Activated CD8-positive, alpha-beta memory T cell treated with anti-CD3 and anti-CD28 coated beads, Interleukin-2, amount 10 ng/mL, durations not matched to agents 7 days and 5 days (primary cell): ENCODE data around the gene CYP3A7. TPM values are rescaled to one million over a fixed set of nuclear protein-coding genes. Genes with fewer than 3 reads are reported as not detected.
"Not testable (repeated sequence)": the region's sequence is repeated elsewhere in the genome, so short reads cannot be mapped to it uniquely, and the experiment has no call there.

ENCODE experiments used
- ATAC-seq: fragments of 150-1000 bp; cut with Tn5 transposase; one replicate; pipeline ENCODE4 v1.10.0; 2021; ENCODE audit warnings: moderate library complexity
- CTCF ChIA-PET: fragments of 350-600 bp; sonication (Branson Sonifier 250); formaldehyde crosslinking; loops from one replicate; lab custom pipeline; 2021; ENCODE audit warnings: antibody characterized with exemption; lab: Charles Lee
- DNase-seq: peaks from one replicate; pipeline ENCODE4 v3.0.0-alpha.2; 2020
- H3K27ac Mint-ChIP-seq: one replicate; pipeline ENCODE4 v1.8.0; 2021; ENCODE audit warnings: mild to moderate bottlenecking, mixed read lengths
- H3K27me3 Mint-ChIP-seq: one replicate; pipeline ENCODE4 v1.8.0; 2021; ENCODE audit warnings: mixed read lengths
- H3K36me3 Mint-ChIP-seq: one replicate; pipeline ENCODE4 v1.8.0; 2021; ENCODE audit warnings: mild to moderate bottlenecking, mixed read lengths
- H3K4me1 Mint-ChIP-seq: one replicate; pipeline ENCODE4 v1.8.0; 2021; ENCODE audit warnings: mixed read lengths
- H3K4me3 Mint-ChIP-seq: one replicate; pipeline ENCODE4 v1.8.0; 2021; ENCODE audit warnings: mild to moderate bottlenecking, moderate library complexity, mixed read lengths
- H3K9me3 Mint-ChIP-seq: one replicate; pipeline ENCODE4 v1.8.0; 2022; ENCODE audit warnings: low read depth, mixed read lengths
- total RNA-seq, 2 experiments: library from RNA; stranded (reverse); gene quantifications; one replicate each; pipeline ENCODE4 v1.2.3, GENCODE V29; 2021

Gene CYP3A7
- total RNA-seq, 2 experiments from 2014 or later, result not detected

DNA sequence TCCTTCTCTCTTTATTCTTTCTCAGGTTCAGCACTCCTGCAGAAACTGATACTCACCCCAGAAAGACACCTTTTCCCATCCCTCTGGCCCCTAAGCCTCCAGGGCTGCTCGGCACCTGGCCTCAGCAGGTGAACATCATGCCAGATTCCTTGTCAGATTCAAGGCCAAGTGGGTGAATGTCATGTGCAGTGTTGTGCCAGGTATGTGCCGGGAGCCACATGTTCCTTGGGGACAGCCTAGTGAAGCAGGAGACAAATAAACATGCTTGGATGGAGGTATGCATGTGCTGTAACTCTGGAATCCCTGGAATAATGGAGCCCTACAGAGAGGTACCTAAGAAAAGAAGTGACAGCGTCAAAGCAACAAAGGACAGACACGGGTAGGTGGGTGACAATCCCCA, 1.7 kb upstream of the CYP3A7 start:
- H3K4me1 Mint-ChIP-seq, H3K36me3 Mint-ChIP-seq, DNase-seq, H3K9me3 Mint-ChIP-seq, H3K27me3 Mint-ChIP-seq, ATAC-seq, H3K4me3 Mint-ChIP-seq, CTCF ChIA-PET, H3K27ac Mint-ChIP-seq: not testable (repeated sequence)

DNA sequence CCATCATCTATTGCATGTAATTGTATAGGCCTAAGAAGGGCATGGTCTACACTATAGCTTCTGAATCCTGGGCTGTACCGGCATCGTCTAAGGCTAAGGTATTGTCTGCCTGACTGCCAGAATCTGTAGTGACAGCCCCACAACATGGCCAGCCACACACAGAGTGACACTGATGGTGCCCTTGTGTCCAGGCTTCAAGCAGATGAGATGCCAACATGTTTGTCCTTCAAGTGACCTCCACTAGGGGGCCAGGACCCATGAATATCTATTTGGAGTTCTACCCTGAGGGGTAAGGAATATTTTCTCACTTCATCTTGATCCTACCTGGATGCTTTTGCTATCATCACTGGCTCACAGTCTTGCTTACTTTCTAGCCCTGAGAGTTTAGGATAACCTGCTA, 1.5 kb downstream of the CYP3A7 start:
- Mint-ChIP-seq H3K27ac (no peak overlapping the region), H3K4me3 (no peak overlapping the region), H3K9me3 (no peaks in the 10 kb centered on the region), H3K27me3 (no peaks in the 10 kb centered on the region), H3K36me3 (peaks cover 2% of the 10 kb centered on the region), H3K4me1 (peaks cover 8% of the 10 kb centered on the region)
- CTCF ChIA-PET, result no interaction called here
- DNase-seq, result no peak
- no peak for ATAC-seq

DNA sequence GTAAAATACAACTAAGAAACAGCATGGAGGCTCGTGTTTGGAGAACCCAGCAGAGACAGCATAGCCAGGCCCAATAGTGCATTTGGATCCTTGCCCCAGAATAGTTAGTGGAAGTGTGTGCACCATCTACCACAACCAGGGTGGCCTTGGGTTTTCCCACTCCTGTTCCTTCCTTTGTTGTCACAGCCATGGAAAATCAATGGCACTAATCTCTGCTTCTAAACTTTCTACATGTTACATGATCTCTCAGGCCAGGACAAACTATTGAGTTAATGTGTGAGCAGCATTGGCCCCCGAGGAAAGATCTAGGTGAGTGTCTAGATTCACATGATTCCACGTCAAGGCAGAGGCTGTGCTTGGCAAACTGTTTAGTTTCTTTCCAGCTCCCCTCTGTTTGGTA, 2.0 kb downstream of the CYP3A7 start:
- no peak for ATAC-seq
- H3K9me3 Mint-ChIP-seq, result no peaks in the 10 kb centered on the region
- no peak overlapping the region for H3K27ac Mint-ChIP-seq
- DNase-seq, result no peak
- no peaks in the 10 kb centered on the region for H3K27me3 Mint-ChIP-seq
- peaks cover 5% of the 10 kb centered on the region for H3K4me1 Mint-ChIP-seq
- CTCF ChIA-PET, result no interaction called here
- H3K4me3 Mint-ChIP-seq, result no peak overlapping the region
- H3K36me3 Mint-ChIP-seq, result peaks cover under 1% of the 10 kb centered on the region

DNA sequence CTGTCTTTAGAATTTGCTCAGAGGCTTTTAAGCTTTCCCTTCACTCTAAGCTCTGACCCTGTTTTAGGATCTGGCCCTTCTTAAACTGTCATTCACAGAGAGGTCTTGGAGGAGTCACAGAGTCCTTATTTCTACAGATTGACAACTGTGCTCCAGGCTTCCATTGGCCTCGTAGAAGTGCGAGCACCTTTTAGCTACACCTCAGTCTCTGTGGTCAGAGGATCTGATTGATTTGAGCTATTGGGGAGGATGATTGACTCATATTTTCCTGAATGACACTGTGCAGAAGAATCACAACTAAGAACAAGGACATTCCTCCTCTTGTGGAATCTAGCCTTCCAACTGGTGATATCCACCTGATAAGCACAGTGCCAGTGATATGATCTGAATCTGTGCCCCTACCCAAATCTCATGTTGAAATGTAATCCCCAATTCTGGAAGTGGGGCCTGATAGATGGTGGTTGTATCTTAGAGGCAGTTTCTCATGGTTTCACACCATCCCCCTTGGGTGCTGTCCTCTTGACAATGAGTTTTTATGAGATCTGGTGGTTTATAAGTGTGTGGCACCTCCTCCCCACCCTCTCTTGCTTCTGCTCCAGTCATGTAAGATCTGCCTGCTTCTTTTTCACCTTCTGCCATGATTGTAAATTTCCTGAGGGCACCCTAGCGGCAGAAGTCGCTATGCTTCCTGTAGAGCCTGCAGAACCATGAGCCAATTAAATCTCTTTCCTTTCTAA, 3.2 kb downstream of the CYP3A7 start:
- ATAC-seq (peak; percentile 16), DNase-seq (no peak)
- Mint-ChIP-seq H3K4me1 (no peaks in the 10 kb centered on the region), H3K4me3 (no peak overlapping the region), H3K27ac (no peak overlapping the region), H3K9me3 (no peaks in the 10 kb centered on the region), H3K27me3 (no peaks in the 10 kb centered on the region), H3K36me3 (no peaks in the 10 kb centered on the region)
- CTCF ChIA-PET, result interaction anchor here (0.6 kb wide), 1 partner anchor 362 kb away, joined by 4 read pairs; no protein-coding TSS in a partner anchor

DNA sequence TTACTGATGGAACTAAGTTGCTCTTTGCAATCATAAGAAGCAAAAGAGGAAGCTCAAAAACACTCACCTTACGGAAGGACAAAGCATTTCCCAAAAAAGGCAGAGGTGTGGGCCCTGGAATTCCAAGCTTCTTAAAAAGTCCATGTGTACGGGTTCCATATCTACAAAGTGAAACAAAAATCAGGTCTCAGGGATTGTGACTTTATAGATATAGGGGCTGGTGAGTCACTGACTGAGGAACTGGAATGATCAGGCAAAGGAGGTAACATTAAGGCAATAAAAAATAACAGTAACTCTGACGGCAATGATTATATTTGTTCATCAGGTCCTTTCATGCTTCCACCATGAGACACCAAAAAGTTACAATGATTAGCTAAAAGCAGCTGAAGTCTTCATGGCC, 4.0 kb downstream of the CYP3A7 start:
- Mint-ChIP-seq H3K27ac (no peak overlapping the region), H3K4me1 (no peaks in the 10 kb centered on the region), H3K4me3 (no peak overlapping the region), H3K9me3 (no peaks in the 10 kb centered on the region), H3K27me3 (no peaks in the 10 kb centered on the region), H3K36me3 (no peaks in the 10 kb centered on the region)
- DNase-seq (no peak), ATAC-seq (no peak)
- CTCF ChIA-PET, result interaction anchor here (0.6 kb wide), 1 partner anchor 361 kb away, joined by 4 read pairs; no protein-coding TSS in a partner anchor

DNA sequence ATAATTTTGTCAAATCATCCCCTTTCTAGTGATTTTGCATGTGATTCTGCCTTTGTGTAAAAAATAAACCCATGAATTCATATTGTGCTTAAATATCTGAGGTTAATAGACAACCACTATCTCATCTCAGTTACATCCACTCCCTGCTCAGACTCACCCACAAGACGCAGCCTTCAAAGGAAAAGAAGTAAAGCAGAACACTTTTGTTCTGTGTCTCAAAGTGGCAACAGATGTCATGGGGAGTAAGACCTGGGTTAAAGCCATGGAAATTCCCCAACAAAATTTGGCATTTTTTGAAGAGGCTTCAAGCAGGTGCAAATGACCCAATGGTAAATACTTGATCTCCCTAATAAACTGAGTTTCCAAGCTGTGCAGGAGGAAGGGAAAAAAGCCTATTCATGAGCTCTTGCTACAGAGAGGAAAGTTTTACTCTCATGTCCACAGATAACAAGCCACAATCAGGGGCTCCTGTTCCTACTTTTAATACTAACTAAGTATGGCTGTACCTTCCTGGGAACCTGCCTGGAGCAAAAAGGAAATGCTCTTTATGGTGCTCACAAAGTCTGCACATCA, 4.7 kb downstream of the CYP3A7 start:
- Mint-ChIP-seq H3K9me3 (no peaks in the 10 kb centered on the region), H3K27ac (no peak overlapping the region), H3K36me3 (no peaks in the 10 kb centered on the region), H3K27me3 (no peaks in the 10 kb centered on the region), H3K4me3 (no peak overlapping the region), H3K4me1 (no peaks in the 10 kb centered on the region)
- ATAC-seq, result no peak
- no peak for DNase-seq
- CTCF ChIA-PET, result no interaction called here

DNA sequence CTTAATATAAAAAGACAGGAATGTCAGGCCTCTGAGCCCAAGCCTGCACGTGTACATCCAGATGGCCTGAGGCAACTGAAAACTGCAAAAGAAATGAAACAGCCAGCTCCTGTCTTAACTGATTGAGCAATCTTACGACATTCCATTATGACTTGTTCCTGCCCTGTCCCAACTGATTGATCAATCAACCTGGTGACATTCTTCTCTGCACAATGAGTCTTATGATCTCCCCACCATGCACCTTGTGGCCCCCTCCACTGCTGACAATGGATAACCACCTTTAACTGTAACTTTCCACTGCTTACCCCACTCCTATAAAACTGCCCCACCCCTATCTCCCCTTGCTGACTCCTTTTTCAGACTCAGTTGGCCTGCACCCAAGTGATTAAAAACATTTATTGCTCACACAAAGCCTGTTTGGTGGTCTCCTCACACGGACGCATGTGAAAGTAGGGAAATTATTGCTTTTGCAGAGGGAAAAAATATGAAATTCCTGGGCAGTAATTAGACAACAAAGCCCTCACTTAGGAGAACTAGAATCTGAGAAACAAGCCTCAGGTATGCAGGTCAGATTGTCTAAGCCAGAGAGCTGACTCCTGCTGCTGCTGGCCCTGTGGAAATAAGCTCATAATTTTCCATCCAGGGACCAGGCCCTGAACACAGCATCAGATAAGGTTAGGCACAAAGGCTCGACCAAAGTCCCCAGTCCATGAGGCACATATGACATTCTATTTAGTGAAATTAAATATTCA, 5.3 kb downstream of the CYP3A7 start:
- Mint-ChIP-seq H3K4me3 (no peak overlapping the region), H3K4me1 (no peaks in the 10 kb centered on the region), H3K27me3 (no peaks in the 10 kb centered on the region), H3K9me3 (no peaks in the 10 kb centered on the region), H3K36me3 (no peaks in the 10 kb centered on the region), H3K27ac (no peak overlapping the region)
- no peak for ATAC-seq
- CTCF ChIA-PET, result no interaction called here
- no peak for DNase-seq

DNA sequence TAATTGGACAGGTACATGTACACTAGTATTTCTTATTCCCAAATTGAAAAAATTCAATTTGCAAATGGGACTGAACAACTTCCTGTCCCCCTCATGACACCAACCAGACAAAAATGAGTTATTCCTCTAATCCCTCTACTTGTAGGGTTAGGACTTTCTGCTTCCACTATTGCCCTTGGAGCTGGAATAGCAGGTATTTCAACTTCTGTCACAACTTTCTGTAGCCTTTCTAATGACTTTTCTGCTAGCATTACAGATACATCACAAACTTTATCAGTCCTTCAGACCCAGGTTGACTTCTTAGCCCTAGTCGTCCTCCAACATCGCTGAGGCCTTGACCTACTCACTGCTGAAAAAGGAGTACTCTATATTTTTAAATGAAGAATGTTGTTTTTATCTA, 6.4 kb downstream of the CYP3A7 start:
- DNase-seq (no peak), ATAC-seq (no peak)
- H3K4me3 Mint-ChIP-seq, result no peak overlapping the region
- no peaks in the 10 kb centered on the region for H3K36me3 Mint-ChIP-seq
- H3K27ac Mint-ChIP-seq, result no peak overlapping the region
- no peaks in the 10 kb centered on the region for H3K4me1 Mint-ChIP-seq
- no peaks in the 10 kb centered on the region for H3K27me3 Mint-ChIP-seq
- CTCF ChIA-PET, result no interaction called here
- no peaks in the 10 kb centered on the region for H3K9me3 Mint-ChIP-seq

DNA sequence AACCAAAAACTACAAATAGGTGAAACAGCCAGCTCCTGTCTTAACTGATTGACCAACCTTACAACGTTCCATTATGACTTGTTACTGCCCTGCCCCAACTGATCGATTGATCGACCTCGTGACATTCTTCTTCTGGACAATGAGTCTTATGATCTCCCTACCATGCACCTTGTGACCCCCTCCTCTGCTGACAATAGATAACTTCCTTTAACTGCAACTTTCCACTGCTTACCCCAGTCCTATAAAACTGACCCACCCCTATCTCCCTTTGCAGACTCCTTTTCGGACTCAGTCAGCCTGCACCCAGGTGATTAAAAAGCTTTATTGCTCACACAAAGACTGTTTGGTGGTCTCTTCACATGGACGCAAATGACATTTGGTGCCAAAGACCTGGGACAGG, 11.8 kb downstream of the CYP3A7 start:
- CTCF ChIA-PET, H3K4me1 Mint-ChIP-seq, H3K27ac Mint-ChIP-seq, H3K9me3 Mint-ChIP-seq, H3K36me3 Mint-ChIP-seq, H3K27me3 Mint-ChIP-seq, ATAC-seq, DNase-seq, H3K4me3 Mint-ChIP-seq: not testable (repeated sequence)

DNA sequence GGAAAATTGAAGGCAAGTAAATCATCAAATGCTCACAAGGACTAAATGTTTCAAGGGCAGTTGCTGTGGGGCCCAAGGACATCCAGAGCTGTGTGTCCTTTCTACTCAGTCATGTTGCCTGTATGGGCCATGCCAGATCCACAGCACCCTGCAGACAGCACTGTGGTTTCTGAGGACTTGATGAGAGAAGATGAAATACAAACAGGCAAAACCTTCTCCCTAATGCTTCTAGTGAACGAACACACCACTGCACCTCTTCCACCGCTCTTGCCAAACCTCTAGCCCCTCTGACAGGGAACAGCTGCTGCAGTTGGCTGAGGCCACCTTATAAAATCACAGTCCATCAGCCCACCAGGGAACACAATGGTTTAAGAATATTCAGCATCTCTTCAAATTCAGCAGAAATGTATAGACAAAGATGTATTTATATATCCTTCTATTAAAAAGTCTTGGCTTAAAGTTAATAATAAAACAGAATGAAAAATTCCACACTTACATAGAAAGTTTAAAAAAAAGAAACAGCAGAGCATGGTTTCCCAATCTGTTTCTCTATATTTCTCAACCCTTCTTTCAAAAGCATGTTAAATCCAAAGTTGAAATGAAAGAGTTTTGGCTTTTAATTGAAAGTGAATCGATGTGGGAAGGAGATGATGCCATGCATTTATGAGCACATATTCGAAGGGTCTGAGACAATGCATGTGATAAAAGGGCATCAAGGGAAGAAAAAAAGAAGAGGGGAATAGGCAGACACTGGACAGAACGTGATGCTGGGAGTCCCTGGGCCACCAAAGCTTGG, 14.0 kb downstream of the CYP3A7 start:
- Mint-ChIP-seq H3K27ac (no peak overlapping the region), H3K9me3 (peaks cover 3% of the 10 kb centered on the region), H3K4me3 (no peak overlapping the region), H3K27me3 (no peaks in the 10 kb centered on the region), H3K4me1 (no peaks in the 10 kb centered on the region), H3K36me3 (no peaks in the 10 kb centered on the region)
- ATAC-seq (no peak), DNase-seq (no peak)
- CTCF ChIA-PET, result no interaction called here

DNA sequence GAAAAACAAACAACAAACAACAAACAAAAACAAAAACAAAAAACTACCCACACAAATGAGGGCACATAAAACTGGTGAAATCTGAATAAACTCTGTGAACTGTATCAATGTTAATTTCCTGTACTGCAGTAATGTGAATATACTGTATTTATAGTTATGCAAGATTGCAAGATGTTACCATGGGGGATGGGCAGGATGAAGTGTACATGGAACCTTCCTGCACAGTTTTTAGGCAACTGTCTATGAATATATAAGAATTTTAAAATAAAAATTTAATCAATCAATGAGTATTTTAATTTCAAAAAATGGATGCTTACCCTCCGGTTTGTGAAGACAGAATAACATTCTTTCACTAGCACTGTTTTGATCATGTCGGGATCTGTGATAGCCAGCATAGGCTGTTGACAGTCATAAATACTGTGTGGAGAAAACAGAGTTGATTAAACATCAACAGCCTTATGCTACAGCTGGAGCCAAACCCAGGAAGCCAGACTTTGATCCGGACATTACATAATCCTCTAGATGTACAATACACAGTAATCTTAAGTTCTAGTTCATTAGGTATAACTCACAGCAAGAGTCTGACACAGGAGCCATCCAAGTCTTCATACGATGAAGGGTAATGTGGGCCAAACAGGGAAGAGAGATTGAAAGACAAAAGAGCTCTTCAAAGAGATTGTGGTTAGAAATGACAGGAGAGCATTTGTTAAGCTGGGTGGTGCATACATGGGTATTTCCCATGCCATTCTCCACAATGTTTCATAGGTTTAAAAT, 14.8 kb downstream of the CYP3A7 start:
- no peak for DNase-seq
- Mint-ChIP-seq H3K36me3 (peaks cover 2% of the 10 kb centered on the region), H3K4me1 (no peaks in the 10 kb centered on the region), H3K9me3 (peaks cover 3% of the 10 kb centered on the region), H3K27me3 (no peaks in the 10 kb centered on the region), H3K4me3 (no peak overlapping the region), H3K27ac (no peak overlapping the region)
- ATAC-seq, result no peak
- CTCF ChIA-PET, result no interaction called here

DNA sequence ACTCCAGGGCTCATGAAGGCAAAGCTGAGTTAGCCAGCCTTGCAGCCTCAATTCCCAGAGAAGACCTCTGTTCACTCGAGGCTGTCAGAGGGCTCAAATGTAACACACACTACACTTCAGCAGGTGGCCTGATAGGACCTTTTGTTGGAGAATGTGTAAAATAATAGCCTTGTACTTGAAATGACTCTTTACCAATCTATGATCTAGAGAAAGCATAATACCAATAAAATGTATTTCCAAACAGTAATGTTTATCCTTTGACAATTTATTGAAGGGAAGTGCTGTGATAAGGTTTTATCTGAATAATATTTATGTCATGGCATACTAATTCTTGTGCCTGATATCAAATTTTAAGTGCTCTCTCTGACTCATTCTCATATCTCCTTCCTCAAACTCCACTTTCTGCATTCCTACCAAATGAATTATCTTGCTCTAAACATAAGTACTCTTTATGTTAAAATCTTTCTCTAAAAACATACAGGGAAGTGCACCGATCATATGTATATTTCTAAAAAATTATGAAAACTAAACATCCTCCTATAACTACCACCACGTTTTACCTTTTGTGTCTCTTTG, 20.9 kb downstream of the CYP3A7 start:
- Mint-ChIP-seq H3K4me1 (no peaks in the 10 kb centered on the region), H3K36me3 (peaks cover 7% of the 10 kb centered on the region), H3K9me3 (peaks cover 2% of the 10 kb centered on the region), H3K4me3 (no peak overlapping the region), H3K27ac (no peak overlapping the region), H3K27me3 (no peaks in the 10 kb centered on the region)
- no peak for ATAC-seq
- CTCF ChIA-PET, result no interaction called here
- no peak for DNase-seq
